Mononuclear cell (primary cell): Measurements from ENCODE around the gene GK. TPM values are rescaled to one million over a fixed set of nuclear protein-coding genes. Genes with fewer than 3 reads are reported as not detected.
"Not testable (repeated sequence)": the region's sequence is repeated elsewhere in the genome, so short reads cannot be mapped to it uniquely, and the experiment has no call there.

Source experiments
- H3K27me3 ChIP-seq: 2 replicates; pipeline ENCODE4 v1.6.0; 2011; ENCODE audit warnings: low read length, control low read depth; ENCODE audit not compliant: insufficient read depth
- H3K4me1 ChIP-seq: 2 replicates; pipeline ENCODE4 v1.5.1; 2011; ENCODE audit warnings: mild to moderate bottlenecking, low read length, control low read depth; ENCODE audit not compliant: insufficient read depth
- H3K4me3 ChIP-seq: 2 replicates; pipeline ENCODE4 v1.5.1; 2011; ENCODE audit warnings: mild to moderate bottlenecking, low read length, moderate library complexity
- H3K9me3 ChIP-seq: 2 replicates; pipeline ENCODE4 v1.5.1; 2011; ENCODE audit warnings: low read depth, mild to moderate bottlenecking, control low read depth, low read length
- total RNA-seq: library from RNA; depleted of rRNA; stranded (reverse); fragments of >200 nt; gene quantifications from one replicate; pipeline ENCODE4 v1.2.3, GENCODE V29; 2012

GK gene
- total RNA-seq, 1 donor = 4.8 TPM

GRCh38 chrX:30713061-30713525, 59.9 kb downstream of the GK start:
- Histone ChIP-seq H3K27me3 (no peaks in the 10 kb centered on the region), H3K4me1 (no peaks in the 10 kb centered on the region), H3K9me3 (no peaks in the 10 kb centered on the region), H3K4me3 (no peak overlapping the region)

- H3K4me3 ChIP-seq = no peak overlapping the region
- no peaks in the 10 kb centered on the region for H3K9me3 ChIP-seq
- H3K27me3 ChIP-seq = no peaks in the 10 kb centered on the region
- H3K4me1 ChIP-seq = no peaks in the 10 kb centered on the region
Observed at GRCh38 chrX:30714138-30714537, 60.9 kb downstream of the GK start.

- H3K4me3 ChIP-seq = no peak overlapping the region
- no peaks in the 10 kb centered on the region for H3K4me1 ChIP-seq
- no peaks in the 10 kb centered on the region for H3K9me3 ChIP-seq
- no peaks in the 10 kb centered on the region for H3K27me3 ChIP-seq
Observed at GRCh38 chrX:30715976-30716375, 62.8 kb downstream of the GK start.

GRCh38 chrX:30733852-30734660, 80.8 kb downstream of the GK start:
- H3K27me3 ChIP-seq = no peaks in the 10 kb centered on the region
- no peak overlapping the region for H3K4me3 ChIP-seq
- H3K9me3 ChIP-seq = no peaks in the 10 kb centered on the region
- no peaks in the 10 kb centered on the region for H3K4me1 ChIP-seq

- H3K4me3 ChIP-seq = no peak overlapping the region
- no peaks in the 10 kb centered on the region for H3K4me1 ChIP-seq
- no peaks in the 10 kb centered on the region for H3K9me3 ChIP-seq
- no peaks in the 10 kb centered on the region for H3K27me3 ChIP-seq
Observed at GRCh38 chrX:30734782-30735181, 81.6 kb downstream of the GK start.

- no peak overlapping the region for H3K4me3 ChIP-seq
Observed at GRCh38 chrX:30735839-30736238, 82.6 kb downstream of the GK start.

GRCh38 chrX:30741545-30741944, 88.3 kb downstream of the GK start:
- no peaks in the 10 kb centered on the region for H3K4me1 ChIP-seq
- H3K4me3 ChIP-seq = no peak overlapping the region
- no peaks in the 10 kb centered on the region for H3K9me3 ChIP-seq
- H3K27me3 ChIP-seq = no peaks in the 10 kb centered on the region

More at GRCh38 chrX:30735839-30736238, 82.6 kb downstream of the GK start:
- Histone ChIP-seq H3K4me1 (no peaks in the 10 kb centered on the region), H3K9me3 (no peaks in the 10 kb centered on the region), H3K27me3 (no peaks in the 10 kb centered on the region)

GRCh38 chrX:30748342-30748960, 95.2 kb downstream of the GK start:
- no peaks in the 10 kb centered on the region for H3K9me3 ChIP-seq
- H3K4me1 ChIP-seq = no peaks in the 10 kb centered on the region
- H3K4me3 ChIP-seq = no peak overlapping the region
- H3K27me3 ChIP-seq = no peaks in the 10 kb centered on the region

- Histone ChIP-seq H3K4me1 (no peaks in the 10 kb centered on the region), H3K9me3 (no peaks in the 10 kb centered on the region), H3K27me3 (no peaks in the 10 kb centered on the region), H3K4me3 (no peak overlapping the region)
Observed at GRCh38 chrX:30751497-30751896, 98.3 kb downstream of the GK start.

GRCh38 chrX:30762755-30763154, 109.5 kb downstream of the GK start:
- no peak overlapping the region for H3K4me3 ChIP-seq
- no peaks in the 10 kb centered on the region for H3K4me1 ChIP-seq
- H3K9me3 ChIP-seq = no peaks in the 10 kb centered on the region
- no peaks in the 10 kb centered on the region for H3K27me3 ChIP-seq

- not testable (repeated sequence) for H3K9me3 ChIP-seq, H3K4me1 ChIP-seq, H3K27me3 ChIP-seq, H3K4me3 ChIP-seq
Observed at GRCh38 chrX:30773764-30774163, 120.5 kb downstream of the GK start.

GRCh38 chrX:30777575-30777974, 124.4 kb downstream of the GK start:
- H3K4me3 ChIP-seq = no peak overlapping the region
- no peaks in the 10 kb centered on the region for H3K4me1 ChIP-seq
- no peaks in the 10 kb centered on the region for H3K9me3 ChIP-seq
- no peaks in the 10 kb centered on the region for H3K27me3 ChIP-seq

GRCh38 chrX:30779453-30780030, 126.3 kb downstream of the GK start:
- no peaks in the 10 kb centered on the region for H3K4me1 ChIP-seq
- no peaks in the 10 kb centered on the region for H3K27me3 ChIP-seq
- H3K4me3 ChIP-seq = no peak overlapping the region

More at GRCh38 chrX:30779453-30780030, 126.3 kb downstream of the GK start:
- no peaks in the 10 kb centered on the region for H3K9me3 ChIP-seq
